GM04504 (cell line): ENCODE results near the gene CD248.
"Not testable (repeated sequence)": the region's sequence is repeated elsewhere in the genome, so short reads cannot be mapped to it uniquely, and the experiment has no call there.

Experiments used
- DNase-seq: peaks from one replicate; pipeline ENCODE4 v3.0.0-alpha.2; 2012; ENCODE audit warnings: low read depth

The CD248 gene

GRCh38 chr11:66316849-66317251 lies at the start of gene CD248:
Gene CD248 (minus strand): TSS chr11:66317044. CDS start chr11:66317027, 17 bp downstream.
- DNase-seq: no peak

- no peak for DNase-seq
Measured at GRCh38 chr11:66365711-66366619, 49.1 kb upstream of the CD248 start.

- no peak for DNase-seq
Measured at GRCh38 chr11:66365166-66365565, 48.3 kb upstream of the CD248 start.

- no peak for DNase-seq
Measured at GRCh38 chr11:66363805-66364535, 47.1 kb upstream of the CD248 start.

- no peak for DNase-seq
Measured at GRCh38 chr11:66363187-66363601, 46.4 kb upstream of the CD248 start.

- no peak for DNase-seq
Measured at GRCh38 chr11:66362481-66363147, 45.8 kb upstream of the CD248 start.

- no peak for DNase-seq
Measured at GRCh38 chr11:66361502-66361941, 44.7 kb upstream of the CD248 start.

- DNase-seq: no peak
Measured at GRCh38 chr11:66360406-66361073, 43.7 kb upstream of the CD248 start.

- DNase-seq: no peak
Measured at GRCh38 chr11:66359662-66360087, 42.8 kb upstream of the CD248 start.

GRCh38 chr11:66350560-66351235 lies 33.9 kb upstream of the CD248 start:
- DNase-seq: not testable (repeated sequence)

- DNase-seq: no peak
Measured at GRCh38 chr11:66349084-66349386, 32.2 kb upstream of the CD248 start.

- peak; percentile 78 for DNase-seq
Measured at GRCh38 chr11:66347425-66348276, 30.8 kb upstream of the CD248 start, which contains the start of gene B4GAT1. Gene B4GAT1 (minus strand): TSS chr11:66347629. CDS start chr11:66347545, 84 bp downstream.

GRCh38 chr11:66346476-66347424 lies 29.9 kb upstream of the CD248 start:
- no peak for DNase-seq

- no peak for DNase-seq
Measured at GRCh38 chr11:66345316-66345649, 28.4 kb upstream of the CD248 start.

- DNase-seq: peak; percentile 94
Measured at GRCh38 chr11:66344550-66345315, 27.9 kb upstream of the CD248 start, which contains the start of gene BRMS1. Gene BRMS1 (minus strand): TSS chr11:66345104. CDS start chr11:66342234, 2,870 bp downstream.

- DNase-seq: no peak
Measured at GRCh38 chr11:66343176-66343575, 26.3 kb upstream of the CD248 start.

- DNase-seq: no peak
Measured at GRCh38 chr11:66341502-66342126, 24.8 kb upstream of the CD248 start.
